ENCODE measurements around the gene CADM2. TPM values are rescaled to one million over a fixed set of nuclear protein-coding genes. Genes with fewer than 3 reads are reported as not detected.

The CADM2 gene
- total and polyA plus RNA-seq, 2 donors (not counting 3 experiments of a cell fraction or from before 2014, with no cell fraction given), result not detected

GRCh38 chr3:84967767-84968581, 9.2 kb downstream of the CADM2 start:
- no peak overlapping the region for H3K4me3 ChIP-seq (replicated peaks in 1 of 3; ENCODE audit: insufficient read depth in 1 of 3, low read depth in 1 of 3, low read length in 3 of 3)
- DNase-seq (ENCODE audit: low read depth, low spot score) (no peak), FAIRE-seq (no peak)
- intact Hi-C loops (cut with micrococcal nuclease), result no loop called here
- no peak for TF ChIP-seq POLR2AphosphoS5 (IDR thresholded peaks at IDR 0.05; ENCODE audit: insufficient read depth, low read depth, low read length)
- TF ChIP-seq CTCF (IDR thresholded peaks at IDR 0.05; ENCODE audit: extremely low read depth in 1 of 2, insufficient read depth in 1 of 2, low read depth in 1 of 2, low read length in 2 of 2), result no peak
- TF ChIP-seq MYC (IDR thresholded peaks at IDR 0.05; ENCODE audit: low read depth, low read length), result no peak
- H3K4me1 ChIP-seq (ENCODE audit: control insufficient read depth, extremely low read depth, insufficient read depth, low read length), result no peaks in the 10 kb centered on the region
- no peak overlapping the region for H3K4me2 ChIP-seq (ENCODE audit: insufficient read depth, low read length)
- no peaks in the 10 kb centered on the region for H3K79me2 ChIP-seq (ENCODE audit: control insufficient read depth, insufficient read depth, low read length)
- H3K27ac ChIP-seq (ENCODE audit: insufficient read depth, low read depth, low read length), result no peak overlapping the region
- no peak overlapping the region for H3K9ac ChIP-seq (replicated peaks; ENCODE audit: extremely low read depth, insufficient read depth, low read length)
- H3K36me3 ChIP-seq (ENCODE audit: control insufficient read depth in 2 of 2, extremely low read depth in 1 of 2, insufficient read depth in 2 of 2, low read length in 2 of 2), result no peaks in the 10 kb centered on the region
- POLR2A ChIA-PET, result no interaction called here
- H3K27me3 ChIP-seq (ENCODE audit: control insufficient read depth in 2 of 2, insufficient read depth in 2 of 2, low read length in 2 of 2), result no peaks in the 10 kb centered on the region
- H3K9me1 ChIP-seq (replicated peaks; ENCODE audit: control insufficient read depth, extremely low read depth, insufficient read depth, low read length), result no peaks in the 10 kb centered on the region
- dilution Hi-C loops (cut with MboI; ENCODE audit: extremely low pct_ligation_motif_present, low sequenced_read_pairs), result no loop called here
- BruUV-seq (replicated peaks), result no TSS peak
- CTCF ChIA-PET, result no interaction called here
- H2AFZ ChIP-seq (ENCODE audit: low read depth, low read length), result no peak overlapping the region
- H4K20me1 ChIP-seq (replicated peaks; ENCODE audit: control insufficient read depth, extremely low read depth, insufficient read depth, low read length), result no peaks in the 10 kb centered on the region
- no peaks in the 10 kb centered on the region for H3K9me3 ChIP-seq (replicated peaks; ENCODE audit: control insufficient read depth, insufficient read depth, low read length)

GRCh38 chr3:84968701-84969235, 10.0 kb downstream of the CADM2 start:
- no TSS peak for BruUV-seq (replicated peaks)
- no peak for TF ChIP-seq CTCF (IDR thresholded peaks at IDR 0.05; ENCODE audit: extremely low read depth in 1 of 2, insufficient read depth in 1 of 2, low read depth in 1 of 2, low read length in 2 of 2)
- no peak for TF ChIP-seq FOS (IDR thresholded peaks at IDR 0.05; ENCODE audit: borderline replicate concordance, insufficient read depth, low read length)
- TF ChIP-seq JUN (IDR thresholded peaks at IDR 0.05; ENCODE audit: borderline replicate concordance, insufficient read depth, insufficient read length, low read depth), result no peak
- no peak for TF ChIP-seq EZH2 (IDR thresholded peaks at IDR 0.05; ENCODE audit: borderline replicate concordance, low read depth, low read length, severe bottlenecking)
- no peak for TF ChIP-seq GATA2 (IDR thresholded peaks at IDR 0.05; ENCODE audit: insufficient read depth, insufficient read length, low read depth, low read length)
- TF ChIP-seq MYC (IDR thresholded peaks at IDR 0.05; ENCODE audit: low read depth, low read length), result no peak
- no peak for TF ChIP-seq POLR2AphosphoS5 (IDR thresholded peaks at IDR 0.05; ENCODE audit: insufficient read depth, low read depth, low read length)
- TF ChIP-seq MAX (IDR thresholded peaks at IDR 0.05; ENCODE audit: insufficient read depth, insufficient read length), result no peak
- no peak for TF ChIP-seq POLR2A (IDR thresholded peaks at IDR 0.05; ENCODE audit: low read depth, low read length)
- no peaks in the 10 kb centered on the region for H4K20me1 ChIP-seq (replicated peaks; ENCODE audit: control insufficient read depth, extremely low read depth, insufficient read depth, low read length)
- H3K9me3 ChIP-seq (replicated peaks; ENCODE audit: control insufficient read depth, insufficient read depth, low read length), result no peaks in the 10 kb centered on the region
- POLR2A ChIA-PET, result no interaction called here
- no peak overlapping the region for H3K27ac ChIP-seq (ENCODE audit: insufficient read depth, low read depth, low read length)
- no peaks in the 10 kb centered on the region for H3K79me2 ChIP-seq (ENCODE audit: control insufficient read depth, insufficient read depth, low read length)
- no peaks in the 10 kb centered on the region for H3K9me1 ChIP-seq (replicated peaks; ENCODE audit: control insufficient read depth, extremely low read depth, insufficient read depth, low read length)
- H3K36me3 ChIP-seq (ENCODE audit: control insufficient read depth in 2 of 2, extremely low read depth in 1 of 2, insufficient read depth in 2 of 2, low read length in 2 of 2), result no peaks in the 10 kb centered on the region
- H2AFZ ChIP-seq (ENCODE audit: low read depth, low read length), result no peak overlapping the region
- H3K9ac ChIP-seq (replicated peaks; ENCODE audit: extremely low read depth, insufficient read depth, low read length), result no peak overlapping the region
- H3K4me1 ChIP-seq (ENCODE audit: control insufficient read depth, extremely low read depth, insufficient read depth, low read length), result no peaks in the 10 kb centered on the region
- dilution Hi-C loops (cut with MboI; ENCODE audit: extremely low pct_ligation_motif_present, low sequenced_read_pairs) (no loop called here), intact Hi-C loops (cut with micrococcal nuclease) (no loop called here)
- no peaks in the 10 kb centered on the region for H3K27me3 ChIP-seq (ENCODE audit: control insufficient read depth in 2 of 2, insufficient read depth in 2 of 2, low read length in 2 of 2)
- FAIRE-seq, result no peak
- CTCF ChIA-PET, result no interaction called here
- DNase-seq (ENCODE audit: low read depth, low spot score), result no peak
- no peak overlapping the region for H3K4me2 ChIP-seq (ENCODE audit: insufficient read depth, low read length)
- H3K4me3 ChIP-seq (replicated peaks in 1 of 3; ENCODE audit: insufficient read depth in 1 of 3, low read depth in 1 of 3, low read length in 3 of 3), result no peak overlapping the region
